22Rv1 (cell line): ENCODE results near the gene KIF12.

Source experiments
- H3K27ac ChIP-seq: fragments of 450-650 bp; 2 replicates; pipeline ENCODE4 v1.5.1; 2017
- CTCF ChIP-seq: fragments of 450-650 bp; IDR thresholded peaks from 2 replicates; pipeline ENCODE4 v1.5.1; 2017; ENCODE audit warnings: mild to moderate bottlenecking
- ZFX ChIP-seq: fragments of 450-650 bp; IDR thresholded peaks from 2 replicates; pipeline ENCODE4 v1.6.1; 2017; ENCODE audit warnings: antibody characterized with exemption, borderline replicate concordance

Gene KIF12

GRCh38 chr9:114075602-114076001 is 23.5 kb downstream of the KIF12 start:
- TF ChIP-seq ZFX, result no peak
- TF ChIP-seq CTCF, result no peak
- peak overlapping the region; percentile 49 for H3K27ac ChIP-seq

DNA sequence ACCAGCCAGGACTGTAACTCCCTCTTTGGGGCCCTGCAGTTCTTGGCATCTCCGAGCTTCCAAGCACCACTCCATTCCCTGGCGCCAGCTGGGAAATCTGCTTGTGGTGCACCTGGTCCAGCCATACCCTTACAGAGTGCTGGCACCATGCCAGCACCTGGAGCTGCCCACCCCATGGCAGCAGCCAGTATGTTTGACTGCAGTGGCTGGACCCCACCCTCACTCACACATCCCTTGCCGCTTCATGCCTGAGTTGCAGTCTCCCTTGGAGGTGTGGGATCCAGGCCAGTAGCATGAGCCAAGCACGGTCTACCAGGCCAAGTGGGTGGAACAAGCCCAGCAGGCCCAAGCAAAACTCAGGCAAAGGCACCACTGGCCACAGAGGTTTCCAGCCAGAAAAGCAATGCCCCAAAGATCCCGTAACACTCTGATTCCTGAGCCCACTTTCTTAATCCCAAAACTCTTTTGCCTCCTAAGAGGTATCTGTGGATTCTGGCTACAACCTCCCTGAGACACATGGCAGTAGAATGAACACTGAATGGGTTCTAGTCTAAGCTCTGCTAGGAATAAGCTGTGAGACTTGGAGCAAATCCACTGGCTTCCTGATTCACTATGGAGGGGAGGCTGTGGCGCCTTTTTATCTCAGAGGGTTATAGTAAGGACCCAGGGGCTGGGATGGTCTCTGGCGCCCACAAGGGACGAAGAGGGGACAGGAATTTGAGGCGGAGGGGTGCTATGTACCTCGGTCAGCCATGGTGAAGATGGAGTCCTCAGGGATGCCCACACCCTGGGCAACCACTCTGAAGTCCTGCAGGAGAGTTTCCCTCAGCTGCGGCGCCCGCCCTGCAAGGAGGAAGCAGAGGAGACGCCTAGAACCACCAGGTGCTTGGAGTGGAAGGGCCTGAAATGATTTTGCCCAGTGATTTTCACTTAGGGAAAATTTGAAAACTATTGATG is 26.6 kb downstream of the KIF12 start:
- no peak for TF ChIP-seq CTCF
- TF ChIP-seq ZFX, result no peak
- peak overlapping the region; percentile 81 for H3K27ac ChIP-seq

DNA sequence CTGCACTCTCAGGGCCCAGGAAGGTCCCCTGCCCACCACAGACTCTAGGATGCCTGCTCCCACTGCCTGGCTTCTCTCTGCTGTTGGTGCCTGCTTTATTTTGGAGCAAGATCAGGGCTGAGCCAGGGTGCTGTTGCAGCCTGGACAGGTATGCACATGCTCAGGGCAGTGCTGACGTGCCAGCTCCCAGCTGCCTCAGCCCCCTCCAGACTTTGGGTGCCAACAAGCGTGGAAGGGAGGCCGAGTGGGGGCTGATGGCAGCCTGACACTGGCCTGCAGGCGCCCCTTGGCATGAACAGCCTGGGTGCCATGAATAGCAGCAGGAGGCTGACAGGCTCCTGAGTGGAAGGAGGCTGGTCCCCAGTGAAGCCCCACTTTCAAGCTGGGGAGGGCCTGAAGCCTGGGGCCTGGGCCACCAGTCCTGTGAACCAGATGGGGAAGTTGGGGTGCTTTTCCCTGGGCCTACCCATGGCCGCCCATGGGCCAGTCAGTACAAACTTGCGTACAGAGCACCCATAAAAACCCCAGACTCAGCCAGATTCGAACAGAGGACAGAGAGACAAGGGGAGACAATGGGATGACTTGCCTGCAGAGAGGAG is 27.8 kb downstream of the KIF12 start:
- TF ChIP-seq CTCF (no peak), ZFX (no peak)
- H3K27ac ChIP-seq, result peak overlapping the region; percentile 81

GRCh38 chr9:114070188-114071103 is 28.6 kb downstream of the KIF12 start:
- TF ChIP-seq ZFX (no peak), CTCF (no peak)
- no peak overlapping the region for H3K27ac ChIP-seq

GRCh38 chr9:114069476-114070187 is 29.5 kb downstream of the KIF12 start:
- TF ChIP-seq CTCF (no peak), ZFX (no peak)
- H3K27ac ChIP-seq, result 0 out of 2 replicates have a peak overlapping the region, but pooled peaks have one; percentile 23

GRCh38 chr9:114065304-114065703 is 33.8 kb downstream of the KIF12 start:
- no peak overlapping the region for H3K27ac ChIP-seq
- TF ChIP-seq ZFX (no peak), CTCF (no peak)
